Stimulated activated CD4-positive, alpha-beta T cell treated with anti-CD3 and anti-CD28 coated beads, TNF-alpha, amount 100 ng/mL, for 4 hours (primary cell): ENCODE results near the gene RCAN3.
A peak's percentile ranks its signal among the peaks of the same experiment; 100 is the strongest.
"Not testable (repeated sequence)": the region's sequence is repeated elsewhere in the genome, so short reads cannot be mapped to it uniquely, and the experiment has no call there.

ENCODE experiments used
- DNase-seq, 3 experiments: peaks; one replicate each; pipeline ENCODE4 v3.0.0-alpha.2; 2020; ENCODE audit warnings: low read depth in 3 of 3

The RCAN3 gene

DNA sequence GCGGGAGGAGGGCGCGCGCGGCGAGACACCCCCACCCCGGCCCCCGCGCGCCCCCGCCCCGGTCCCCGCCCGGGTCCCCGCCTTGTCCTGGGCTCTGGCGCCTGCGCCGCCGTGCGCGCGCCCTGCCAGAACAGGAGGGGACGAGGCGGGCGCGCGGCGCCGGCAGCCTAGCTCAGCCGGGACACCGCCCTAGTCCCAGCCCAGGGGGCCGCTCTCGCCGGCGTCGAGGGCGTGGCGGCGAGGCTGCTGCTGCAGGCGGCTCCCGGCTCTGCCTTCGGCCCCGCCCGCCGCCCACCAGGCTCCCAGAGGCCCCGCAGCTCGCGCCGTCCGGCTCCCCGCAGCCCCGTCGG is at the start of gene RCAN3:
RCAN3 (plus strand) TSS at position 128 of the 350 bp plus-strand sequence. CDS start 11,537 bp downstream, outside the sequence.
- peak; percentile 75 to 76 (median 76) for DNase-seq

GRCh38 chr1:24452922-24453485 is 49.6 kb upstream of the RCAN3 start:
- DNase-seq: no peak

DNA sequence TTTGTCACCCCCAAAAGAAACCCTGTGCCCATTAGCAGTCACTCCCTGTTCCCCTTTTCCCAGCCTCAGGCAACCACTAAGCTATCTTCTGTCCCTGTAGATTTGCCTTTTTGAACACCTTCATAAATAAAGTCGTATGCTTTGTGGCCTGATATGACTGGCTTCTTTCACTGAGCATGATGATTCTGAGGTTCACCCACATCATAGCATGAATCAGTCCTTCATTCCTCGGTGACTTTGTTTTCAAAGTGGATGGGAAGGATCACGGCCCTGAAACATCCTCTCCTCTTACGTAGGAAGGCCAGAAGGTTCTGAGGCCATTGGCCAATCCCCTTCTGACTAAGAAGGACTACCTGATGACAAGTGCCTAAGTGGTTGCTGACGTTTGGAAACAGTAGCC is 48.0 kb upstream of the RCAN3 start:
- no peak for DNase-seq

DNA sequence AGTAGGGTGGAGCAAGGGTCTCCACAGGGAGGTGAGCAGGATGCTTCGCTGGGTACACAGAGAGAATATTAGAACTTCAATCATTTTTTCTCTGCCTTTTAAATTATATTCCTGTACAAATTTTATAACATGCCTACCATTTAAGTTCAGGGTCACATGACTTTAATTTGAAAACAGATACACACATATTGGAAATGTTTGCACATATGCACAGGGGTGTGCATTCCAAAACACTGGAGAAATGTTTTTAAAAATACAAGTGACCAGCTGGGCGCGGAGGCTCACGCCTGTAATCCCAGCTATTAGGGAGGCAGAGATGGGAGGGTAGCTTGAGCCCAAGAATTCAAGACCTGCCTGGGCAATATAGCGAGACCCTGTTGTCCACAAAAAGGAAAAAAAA is 47.4 kb upstream of the RCAN3 start:
- DNase-seq: no peak

- DNase-seq: no peak
Measured at GRCh38 chr1:24457866-24458265, 44.8 kb upstream of the RCAN3 start.

GRCh38 chr1:24459551-24460266 is 42.9 kb upstream of the RCAN3 start:
- no peak for DNase-seq

DNA sequence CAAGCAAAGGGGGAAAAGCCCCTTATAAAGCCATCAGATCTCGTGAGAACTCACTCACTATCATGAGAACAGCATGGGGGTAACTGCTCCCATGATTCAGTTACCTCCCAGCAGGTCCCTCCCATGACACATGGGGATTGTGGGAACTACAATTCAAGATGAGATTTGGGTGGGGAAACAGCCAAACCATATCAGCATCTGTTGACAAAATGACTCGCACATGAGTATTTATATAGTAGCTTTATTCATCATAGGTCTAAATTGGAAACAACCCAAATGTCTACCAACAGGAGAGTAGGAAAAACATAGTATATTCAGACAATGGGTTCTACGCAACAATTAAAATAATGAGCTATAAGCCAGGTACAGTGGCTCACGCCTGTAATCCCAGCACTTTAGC is 40.5 kb upstream of the RCAN3 start:
- not testable (repeated sequence) for DNase-seq

- DNase-seq: no peak
Measured at GRCh38 chr1:24463776-24464735, 38.6 kb upstream of the RCAN3 start.

GRCh38 chr1:24465099-24465498 is 37.5 kb upstream of the RCAN3 start:
- DNase-seq: no peak

DNA sequence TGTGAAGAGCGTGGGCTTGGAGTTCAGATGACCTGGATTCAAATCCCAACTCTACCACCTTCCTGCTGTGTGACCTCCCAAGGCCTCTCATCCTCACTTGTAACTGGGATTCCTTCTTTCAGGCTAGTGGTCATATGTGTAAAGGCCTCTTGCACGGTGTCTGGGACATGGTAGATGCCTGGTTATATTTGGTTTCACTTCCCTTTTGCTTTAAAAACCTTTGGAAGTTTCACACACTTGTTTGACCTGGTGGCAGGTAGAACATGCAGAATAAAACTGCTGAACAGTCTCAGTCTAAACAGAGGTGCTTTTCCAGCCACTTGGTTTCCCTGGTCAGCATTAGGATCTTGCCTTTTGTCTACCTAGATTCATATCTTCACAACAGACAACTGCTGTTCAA is 37.0 kb upstream of the RCAN3 start:
- no peak for DNase-seq

GRCh38 chr1:24468685-24469316 is 33.8 kb upstream of the RCAN3 start:
- no peak for DNase-seq

GRCh38 chr1:24470592-24470991 is 32.0 kb upstream of the RCAN3 start:
- no peak for DNase-seq

DNA sequence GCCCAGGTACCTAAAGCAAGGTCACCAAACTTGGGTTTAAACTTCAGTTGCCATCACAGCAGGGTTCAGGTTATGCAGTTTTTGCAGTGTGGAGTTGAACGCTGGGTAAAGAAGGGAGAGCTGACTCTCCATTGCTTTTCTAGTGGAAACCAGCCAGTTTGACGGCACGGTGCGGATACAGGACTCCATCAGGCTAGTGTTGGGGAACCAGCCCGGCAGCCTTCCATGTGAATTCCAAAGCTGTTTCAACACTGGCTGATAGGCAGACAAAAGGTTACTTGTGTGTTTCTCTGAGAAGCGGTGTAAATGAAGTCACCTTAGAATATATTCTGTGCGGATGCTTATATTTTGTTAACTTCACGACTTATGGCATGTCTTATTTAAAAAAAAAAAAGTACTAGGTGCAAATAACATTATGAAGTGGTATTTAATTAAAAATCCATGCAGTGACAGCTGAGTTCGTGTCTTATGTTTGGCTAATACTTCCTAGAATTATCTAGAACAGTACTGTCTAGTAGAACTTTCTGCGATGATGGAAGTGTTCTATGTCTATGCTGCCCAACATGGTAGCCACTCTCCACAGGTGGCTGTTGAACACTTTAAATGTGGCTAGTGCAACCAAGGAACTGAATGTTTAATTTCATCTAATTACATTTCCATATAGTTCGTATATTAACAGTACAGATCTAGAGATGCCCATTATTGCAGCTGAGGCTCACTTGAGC is 29.9 kb upstream of the RCAN3 start:
- DNase-seq: no peak

DNA sequence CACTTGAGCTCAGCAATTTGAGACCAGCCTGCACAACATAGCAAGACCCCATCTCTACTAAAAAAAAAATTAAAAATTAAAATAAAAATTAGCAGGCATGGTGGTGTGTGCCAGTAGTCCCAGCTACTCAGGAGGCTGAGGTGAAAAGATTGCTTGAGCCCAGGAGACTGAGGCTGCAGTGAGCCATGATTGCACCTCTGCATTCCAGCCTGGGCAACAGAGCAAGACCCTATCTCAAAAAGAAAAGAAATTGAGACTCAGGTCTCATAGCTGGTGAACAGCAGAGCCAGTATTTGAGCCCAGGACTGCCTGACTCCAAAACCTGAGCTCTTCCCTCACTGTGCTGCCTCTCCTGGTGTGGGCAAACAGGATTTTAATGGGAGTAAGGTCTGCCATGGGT is 28.4 kb upstream of the RCAN3 start:
- no peak for DNase-seq

- no peak for DNase-seq
Measured at GRCh38 chr1:24475700-24476099, 26.9 kb upstream of the RCAN3 start.

DNA sequence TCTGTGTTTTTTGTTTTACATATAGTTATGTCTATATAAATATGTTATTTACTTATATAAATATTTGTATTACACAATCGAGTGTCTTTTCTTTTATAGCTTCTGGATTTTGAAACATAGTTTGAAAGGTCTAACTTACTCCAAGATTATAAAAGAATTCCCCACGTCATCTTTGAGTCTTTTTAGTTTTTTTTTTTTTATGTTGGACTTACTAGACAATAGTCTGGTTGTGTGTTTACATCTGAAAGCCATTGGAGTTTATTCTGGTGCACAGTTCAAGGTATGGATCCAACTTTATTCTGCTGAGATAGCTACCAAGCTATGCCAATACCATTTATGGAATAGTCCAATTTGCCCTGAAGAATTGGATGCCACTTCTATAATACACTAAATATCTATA is 26.1 kb upstream of the RCAN3 start:
- no peak for DNase-seq

DNA sequence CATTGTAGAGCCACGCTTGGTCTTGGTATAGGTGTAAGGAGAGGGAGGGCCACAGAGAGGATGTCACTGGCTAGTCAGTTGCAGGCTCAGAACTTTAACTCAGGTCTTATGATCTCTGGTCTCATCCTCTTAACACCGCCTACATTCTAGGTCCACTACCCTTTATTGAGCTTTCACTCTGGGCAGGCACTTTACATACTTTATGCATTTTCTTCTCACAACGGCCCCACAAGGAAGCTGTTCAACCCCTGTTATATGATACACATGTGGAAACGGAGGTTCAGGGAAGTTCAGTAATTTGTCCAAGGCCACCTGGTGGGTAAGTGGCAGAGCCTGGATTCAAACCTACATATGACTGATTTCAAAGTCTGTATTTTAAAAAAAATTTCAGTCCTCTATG is 25.3 kb upstream of the RCAN3 start:
- DNase-seq: no peak

DNA sequence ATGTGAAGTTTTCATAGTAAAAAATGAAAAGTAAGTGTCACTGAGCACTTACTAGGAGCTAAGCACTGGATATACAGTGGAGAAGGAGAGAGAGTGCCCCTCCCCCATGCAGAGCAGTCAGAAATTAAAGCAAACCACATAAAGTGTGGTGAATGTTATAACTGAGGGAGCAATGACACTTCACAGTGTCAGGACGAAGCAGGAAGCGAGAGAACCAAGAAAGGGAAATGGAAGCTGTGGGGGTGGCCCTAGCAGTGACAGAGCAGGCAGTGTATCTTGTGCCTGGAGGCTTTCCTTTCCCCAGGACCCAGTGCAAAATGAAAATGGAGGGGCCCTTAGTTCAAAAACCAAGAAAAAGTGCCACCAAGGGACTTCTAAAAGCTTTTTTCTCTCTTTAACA is 21.5 kb upstream of the RCAN3 start:
- DNase-seq: peak in 2 of 3 experiments; percentile 34 to 44

GRCh38 chr1:24481843-24482610 is 20.6 kb upstream of the RCAN3 start:
- DNase-seq: no peak

DNA sequence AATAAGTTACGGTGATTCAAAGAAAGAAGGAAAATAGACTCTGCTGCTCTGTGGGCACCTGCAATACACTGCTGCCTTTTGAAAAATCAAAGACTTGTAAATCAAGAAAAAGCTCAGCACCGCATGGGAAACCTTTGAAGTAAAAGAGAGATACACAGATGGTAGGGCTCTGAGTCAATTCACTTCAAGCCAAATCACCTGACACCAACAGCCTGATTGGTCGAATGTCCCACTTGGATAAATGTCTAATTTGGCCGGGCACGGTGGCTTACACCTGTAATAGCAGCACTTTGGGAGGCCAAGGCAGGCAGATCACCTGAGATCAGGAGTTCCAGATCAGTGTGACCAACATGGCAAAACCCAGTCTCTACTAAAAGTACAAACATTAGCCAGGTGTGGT is 19.2 kb upstream of the RCAN3 start:
- no peak for DNase-seq

DNA sequence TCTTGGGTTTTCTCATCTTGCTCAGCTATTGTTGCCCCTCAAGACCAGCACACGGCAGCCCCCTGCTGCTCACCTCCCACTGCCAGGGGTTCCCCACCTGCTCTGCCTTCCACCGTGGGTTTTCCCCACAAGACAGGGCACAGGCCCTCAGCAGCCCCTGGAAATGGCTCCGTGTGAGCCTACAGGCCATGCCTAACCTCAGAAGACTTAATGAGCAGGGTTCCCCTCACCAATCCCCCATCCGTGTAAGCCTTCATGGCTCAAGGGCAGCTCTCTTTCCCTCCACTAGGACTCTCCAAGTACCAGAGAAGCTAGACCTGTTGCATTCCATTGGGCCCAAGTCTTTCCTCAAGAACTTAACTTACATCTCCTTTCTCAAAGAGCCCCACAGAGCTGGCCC is 18.4 kb upstream of the RCAN3 start:
- DNase-seq: no peak
